Medulla oblongata (tissue), 1 donor: ENCODE measurements around the gene MLH3.

Experiments
- DNase-seq: peaks from one replicate; pipeline ENCODE4 v3.0.0-alpha.2; 2015; ENCODE audit errors: extremely low spot score

MLH3 gene

DNA sequence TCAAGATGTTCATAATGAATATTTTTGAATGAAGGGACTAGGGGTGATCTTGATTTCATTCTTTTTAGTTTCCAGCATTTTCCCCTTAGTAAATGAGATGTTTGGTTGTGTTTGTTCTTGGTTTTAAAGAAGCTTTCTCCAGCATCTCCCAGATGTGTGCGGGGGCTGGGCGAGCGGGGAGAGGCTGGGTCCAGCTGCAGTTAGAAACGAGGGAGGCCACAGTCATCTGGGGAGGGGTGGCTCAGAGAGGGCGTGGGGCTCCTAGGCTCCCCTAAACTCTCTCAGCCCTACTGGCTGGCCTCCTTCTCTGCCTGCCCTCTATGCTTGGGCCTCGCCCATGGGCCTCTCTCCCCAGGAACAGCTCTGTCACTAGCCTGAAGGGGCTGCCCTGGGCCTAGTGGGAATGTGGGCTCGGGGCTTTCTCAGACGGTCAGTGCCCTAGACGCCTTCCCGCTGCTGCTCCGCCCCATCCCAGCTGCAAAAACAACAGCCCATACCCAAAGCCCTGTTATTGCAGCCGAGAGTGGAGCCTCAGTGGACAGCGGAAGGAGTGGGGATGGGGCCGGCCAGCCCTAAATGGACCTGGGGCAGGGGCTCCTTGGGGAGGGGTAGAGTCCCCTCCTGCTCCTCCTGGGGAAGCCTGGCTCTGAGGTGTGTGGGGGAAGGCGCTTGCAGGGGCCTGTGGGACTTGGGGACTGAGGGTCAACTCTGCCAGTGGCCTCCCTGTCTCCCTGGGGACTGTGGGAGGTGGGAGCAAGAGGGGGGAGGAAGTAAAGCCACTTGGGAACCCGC is 66.8 kb downstream of the MLH3 start:
- no peak for DNase-seq

DNA sequence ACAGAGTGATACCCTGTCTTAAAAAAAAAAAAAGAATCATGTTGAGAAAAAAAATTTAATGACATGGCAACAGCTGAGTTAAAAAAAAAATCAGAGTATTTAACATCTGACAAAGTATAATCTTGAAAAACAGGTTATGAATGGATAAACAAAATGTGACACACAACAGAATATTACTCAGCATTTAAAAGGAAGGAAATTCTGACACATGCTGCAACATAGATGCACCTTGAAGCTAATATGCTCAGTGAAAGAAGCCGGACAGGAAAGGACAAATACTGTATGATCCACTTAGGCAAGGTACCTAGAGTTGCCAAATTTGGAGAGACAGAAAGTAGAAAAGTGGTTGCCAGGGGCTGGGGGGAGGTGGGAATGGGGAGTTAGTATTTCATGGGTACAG is 67.9 kb downstream of the MLH3 start:
- DNase-seq = no peak

DNA sequence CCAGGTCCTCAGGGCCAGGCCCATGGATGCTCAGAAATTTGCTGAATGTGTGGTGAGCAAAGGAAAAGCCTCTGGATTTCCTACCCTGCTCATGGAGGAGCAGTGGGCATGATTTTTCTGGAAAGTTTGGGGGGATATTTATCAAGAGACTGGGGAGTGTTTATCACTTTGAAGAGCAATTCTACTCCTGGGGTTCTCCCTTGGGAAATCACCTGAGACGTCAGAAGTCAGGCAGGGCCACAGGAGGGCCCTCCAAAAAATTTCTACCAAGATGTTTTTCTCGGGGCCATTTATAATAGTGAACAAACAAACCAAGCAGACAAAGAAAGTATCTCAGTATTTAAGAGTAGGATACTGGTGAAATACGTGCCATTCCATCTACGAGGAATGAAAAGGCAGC is 68.6 kb downstream of the MLH3 start:
- DNase-seq = no peak

DNA sequence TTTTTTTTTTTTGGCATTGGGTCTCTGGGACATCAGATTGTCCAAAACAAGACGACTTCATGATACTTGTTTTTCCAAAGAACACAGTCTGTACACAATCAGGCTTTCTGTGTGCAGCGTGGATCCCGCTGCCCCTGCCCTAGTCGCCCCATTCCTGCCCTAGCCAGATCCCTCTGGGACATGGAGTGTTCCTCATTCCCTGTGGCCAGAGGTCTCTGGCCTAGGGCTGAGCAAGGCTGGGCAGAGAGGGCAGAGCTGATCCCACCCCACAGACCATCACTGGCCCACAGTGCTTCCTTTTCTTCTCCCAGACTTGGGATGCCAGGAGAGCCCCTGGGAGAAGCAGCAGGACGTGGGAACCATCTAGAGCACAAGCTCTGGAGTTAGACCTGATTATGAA is 69.4 kb downstream of the MLH3 start:
- DNase-seq = no peak

DNA sequence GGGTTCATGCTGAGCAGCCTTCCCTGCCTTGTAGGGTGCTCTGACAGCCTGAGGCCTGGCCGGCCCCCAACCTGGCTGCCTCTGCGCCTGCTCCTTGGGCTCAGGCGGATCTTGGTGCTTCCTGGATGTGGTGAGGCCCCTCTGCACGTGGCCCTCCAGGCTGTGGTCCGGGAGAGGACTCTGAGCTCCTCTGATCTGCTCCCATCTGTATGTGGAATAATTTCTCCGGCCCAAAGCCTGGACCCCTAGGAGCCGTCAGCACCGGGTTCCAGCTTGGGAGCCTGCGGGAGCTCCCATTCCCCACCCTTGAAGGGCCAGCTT is 69.8 kb downstream of the MLH3 start:
- DNase-seq = no peak

DNA sequence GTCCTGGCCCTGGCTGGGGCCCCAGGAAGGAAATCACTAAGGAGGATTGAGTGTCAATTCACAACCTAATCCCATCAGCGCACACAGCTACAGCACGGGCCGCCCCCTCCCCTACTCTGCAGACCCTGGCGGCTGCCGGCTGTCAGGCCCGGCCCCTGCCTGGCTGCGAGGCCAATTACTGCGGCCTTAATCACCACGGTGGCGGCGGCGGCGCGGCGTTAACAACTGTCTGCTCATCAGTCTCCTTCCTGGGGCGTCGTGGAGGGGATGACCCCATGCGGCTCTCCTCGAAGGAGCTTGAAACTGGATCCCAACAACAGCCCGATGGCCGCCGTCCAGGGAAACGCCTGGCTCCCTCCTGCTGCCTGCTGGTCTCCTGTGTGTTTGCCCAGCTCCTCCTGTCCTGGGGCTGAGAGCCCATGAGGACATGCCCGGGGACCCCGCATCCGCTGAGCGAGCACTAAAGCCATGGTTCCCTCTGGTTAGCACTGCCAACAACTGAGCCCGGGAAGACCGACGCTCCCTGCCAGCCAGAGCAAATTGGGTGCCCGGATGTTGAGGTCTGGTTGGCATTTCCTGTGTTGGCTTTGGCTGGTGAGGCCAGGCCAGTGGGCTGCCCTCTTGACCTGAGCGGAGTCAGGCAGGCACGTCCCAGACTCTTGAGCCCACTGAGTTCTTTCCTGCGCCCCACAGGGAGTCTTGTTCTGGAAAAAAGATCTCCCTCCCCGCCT is 70.4 kb downstream of the MLH3 start:
- no peak for DNase-seq

DNA sequence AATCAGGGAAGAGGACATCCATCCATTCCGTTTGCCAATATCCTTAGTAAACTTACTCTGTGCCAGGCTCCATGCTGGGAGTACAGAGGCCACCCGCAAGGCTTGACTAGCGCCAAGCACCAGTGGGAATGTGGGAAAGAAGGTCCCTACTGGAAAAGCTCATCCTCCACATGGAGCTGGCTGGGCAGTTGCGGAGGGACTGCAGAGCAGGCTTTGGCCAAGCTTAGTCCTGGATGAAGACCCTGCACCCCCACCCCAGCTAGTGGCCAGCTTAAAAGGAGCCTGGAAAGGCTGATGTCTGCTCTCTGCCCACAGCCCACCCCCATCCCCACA is 70.9 kb downstream of the MLH3 start:
- no peak for DNase-seq

DNA sequence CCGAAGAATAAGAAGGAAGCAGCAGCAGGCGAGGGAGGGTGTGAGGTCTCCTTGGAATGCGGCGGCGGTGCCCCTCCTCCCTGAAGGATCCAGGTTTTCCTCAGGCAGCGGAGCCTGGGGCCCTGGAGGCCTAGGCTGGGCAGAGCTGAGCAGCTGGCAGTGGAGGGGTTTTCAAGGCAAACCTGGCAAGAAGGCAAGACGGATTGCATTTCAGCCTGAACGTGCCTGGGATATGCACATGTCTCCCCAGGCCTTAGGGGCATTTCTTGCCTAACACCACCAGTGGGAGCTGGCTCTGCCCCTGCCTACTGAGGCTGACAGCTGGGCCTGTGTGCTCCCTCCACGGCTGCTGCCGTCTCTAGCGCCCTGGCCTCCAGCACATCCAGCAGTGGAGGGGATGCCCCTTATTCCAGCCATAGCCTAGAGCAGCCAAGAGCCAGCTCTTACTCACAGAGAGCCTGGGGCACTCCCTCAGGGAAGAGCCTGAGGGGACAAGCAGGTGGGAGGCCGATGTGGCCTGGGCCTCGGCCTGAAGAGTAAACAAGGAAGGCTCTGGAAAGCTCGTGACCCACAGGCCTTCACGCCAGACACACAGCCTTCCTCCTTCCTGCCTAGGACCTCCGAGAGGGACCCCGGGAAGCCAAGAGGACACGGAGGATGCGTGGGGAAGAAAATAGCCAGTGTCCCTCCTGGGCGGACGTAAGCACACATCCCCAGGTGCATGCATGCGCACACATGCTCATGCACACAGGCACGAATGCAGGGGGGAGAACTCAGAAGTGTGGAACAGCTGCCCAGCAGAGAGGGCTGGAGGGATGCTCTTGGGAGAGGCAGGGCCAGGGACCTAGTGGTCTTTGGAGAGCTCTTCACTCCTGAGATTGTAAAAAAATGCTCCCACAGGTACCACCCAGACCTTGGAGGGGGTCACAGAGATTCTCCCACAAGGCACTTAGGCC is 71.5 kb downstream of the MLH3 start:
- no peak for DNase-seq

DNA sequence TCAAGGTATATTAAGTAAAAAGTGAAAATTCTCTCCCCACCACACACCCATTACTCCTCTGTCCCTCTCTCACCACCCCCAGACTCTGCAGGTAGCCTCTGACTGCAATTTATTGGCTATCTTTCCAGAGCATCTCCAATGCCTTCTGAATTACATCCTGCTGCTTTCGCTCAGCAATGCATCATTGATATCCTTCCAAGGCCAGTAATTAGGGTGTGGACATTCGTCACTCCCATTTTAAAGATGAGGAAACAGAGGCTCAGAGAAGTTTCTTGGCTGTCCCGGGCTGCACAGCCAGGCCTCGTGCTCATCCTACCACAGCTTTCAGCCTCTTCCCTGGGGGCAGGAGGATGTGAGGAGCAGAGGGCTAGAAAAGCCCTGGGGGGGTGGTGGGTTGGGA is 72.2 kb downstream of the MLH3 start:
- DNase-seq = no peak

DNA sequence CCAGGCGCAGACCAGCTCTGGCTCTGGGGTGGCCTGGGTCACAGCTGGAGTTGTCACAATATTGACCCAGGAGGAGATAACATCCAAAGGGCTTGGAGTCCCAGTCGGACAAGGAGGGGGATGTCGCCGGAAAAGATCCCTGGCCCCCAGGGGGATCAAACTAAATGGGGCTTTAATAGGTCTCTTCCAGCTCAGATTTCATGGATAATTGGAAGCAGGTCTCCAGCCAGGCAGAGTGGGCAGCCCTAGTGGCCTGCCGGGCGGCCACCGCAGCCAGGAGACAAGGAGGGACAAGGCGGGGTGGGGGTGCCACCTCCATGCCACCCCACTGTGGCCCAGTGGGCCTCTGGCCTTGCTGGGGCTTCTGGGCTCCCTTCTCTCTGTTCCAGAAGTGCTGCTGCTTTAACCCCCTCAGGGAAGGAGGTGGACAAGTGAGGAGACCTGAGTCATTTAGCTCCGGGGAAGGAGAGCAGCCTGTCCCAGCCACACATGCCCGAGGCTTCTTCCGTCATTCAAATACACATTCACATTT is 72.8 kb downstream of the MLH3 start:
- no peak for DNase-seq

DNA sequence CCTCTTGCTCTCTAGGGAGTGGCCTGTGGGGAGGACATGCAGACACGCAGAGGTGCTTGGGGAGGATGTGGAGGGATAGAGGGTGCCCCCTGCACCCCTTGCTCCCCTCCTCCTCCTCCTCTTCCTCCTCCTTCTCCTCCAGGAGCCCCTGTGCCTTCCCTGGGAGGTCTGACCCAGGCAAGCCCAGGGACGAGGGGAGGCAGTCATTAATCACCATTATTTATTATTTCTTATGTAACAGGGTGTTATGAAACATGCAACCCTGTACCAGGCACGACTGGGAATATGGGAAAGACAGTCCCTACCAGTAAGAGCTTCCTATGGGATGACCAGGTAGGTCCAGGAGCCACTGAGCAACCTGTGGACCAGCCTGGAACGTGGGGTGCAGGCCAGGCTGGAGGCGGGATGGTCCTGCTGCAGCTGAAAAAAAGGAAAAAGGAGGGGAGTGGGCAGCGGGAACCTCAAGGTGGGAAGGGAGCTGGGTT is 73.3 kb downstream of the MLH3 start:
- no peak for DNase-seq

DNA sequence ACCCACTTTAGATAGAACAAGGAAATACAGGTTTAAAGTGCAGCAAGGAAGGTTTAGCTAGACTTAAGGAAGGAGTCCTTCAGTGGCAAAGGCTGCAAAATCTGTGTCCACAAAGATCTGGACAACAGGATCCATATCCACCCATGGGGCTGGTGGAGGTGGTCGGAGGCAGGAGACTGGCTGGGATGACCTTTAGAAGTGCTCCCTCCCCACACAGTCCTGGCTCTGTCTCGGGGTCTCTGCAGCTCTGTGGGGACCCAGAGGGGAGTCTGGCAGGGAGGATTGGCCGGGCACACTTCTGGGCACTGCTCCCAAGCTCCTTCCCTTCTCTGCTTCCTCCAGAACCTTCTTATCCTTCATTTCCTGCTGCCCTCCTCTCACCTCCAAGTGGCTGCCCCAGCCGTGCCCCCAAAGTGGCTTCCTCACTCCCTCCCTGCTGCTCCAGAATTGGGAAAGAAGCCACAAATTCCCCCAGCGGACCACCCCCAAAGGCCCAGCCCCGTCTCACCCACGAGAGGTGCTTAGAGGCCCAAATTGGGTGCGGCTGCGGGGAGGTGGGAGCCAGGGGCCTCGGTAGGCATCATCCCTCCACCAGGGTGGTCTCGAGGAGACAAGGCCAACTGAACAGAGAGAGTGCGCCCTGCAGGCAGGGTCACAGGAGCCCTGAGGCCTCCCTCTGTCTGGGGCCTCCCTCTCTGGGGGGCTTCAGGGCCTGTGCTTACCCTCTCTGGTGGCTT is 73.9 kb downstream of the MLH3 start:
- no peak for DNase-seq

DNA sequence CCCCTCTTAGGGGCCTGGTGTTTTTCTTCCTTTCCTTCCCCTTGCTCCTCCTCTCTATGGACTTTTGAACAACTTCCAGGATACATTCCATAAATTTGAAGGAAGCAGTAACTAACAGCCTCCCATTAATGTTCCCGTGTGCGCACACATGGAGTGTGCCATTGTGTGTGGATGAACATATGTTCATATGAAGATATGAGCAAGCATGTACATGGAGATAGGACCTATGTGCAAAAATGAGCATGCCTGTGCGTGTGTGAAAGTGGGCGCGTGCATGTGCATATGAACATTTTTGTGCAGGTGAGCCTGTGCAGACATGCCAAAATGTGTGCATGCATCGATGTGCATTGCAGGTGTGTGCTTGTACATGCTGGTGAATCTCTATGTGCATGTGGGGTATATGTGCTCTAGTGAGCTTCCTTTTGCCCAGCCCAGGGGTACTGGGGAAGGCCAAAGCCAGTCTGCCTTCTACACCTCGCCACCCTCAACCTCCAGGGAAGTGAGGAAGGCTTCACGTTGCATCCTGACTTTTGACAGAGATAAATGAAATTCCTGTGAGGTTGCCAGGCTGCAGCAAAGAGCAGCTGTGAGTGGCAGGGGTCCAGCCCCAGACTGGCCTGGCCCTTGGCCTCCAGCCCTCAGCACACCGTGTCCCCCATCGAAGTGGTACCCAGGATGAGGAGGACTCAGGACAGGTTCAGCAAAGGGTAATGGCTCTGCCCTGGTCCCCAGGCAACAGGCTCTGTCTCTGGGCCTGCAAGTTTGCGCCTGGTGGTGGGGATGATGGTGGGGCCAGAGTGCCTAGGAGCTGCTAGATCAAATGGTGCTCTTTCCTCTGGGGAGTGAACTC is 74.8 kb downstream of the MLH3 start:
- no peak for DNase-seq

DNA sequence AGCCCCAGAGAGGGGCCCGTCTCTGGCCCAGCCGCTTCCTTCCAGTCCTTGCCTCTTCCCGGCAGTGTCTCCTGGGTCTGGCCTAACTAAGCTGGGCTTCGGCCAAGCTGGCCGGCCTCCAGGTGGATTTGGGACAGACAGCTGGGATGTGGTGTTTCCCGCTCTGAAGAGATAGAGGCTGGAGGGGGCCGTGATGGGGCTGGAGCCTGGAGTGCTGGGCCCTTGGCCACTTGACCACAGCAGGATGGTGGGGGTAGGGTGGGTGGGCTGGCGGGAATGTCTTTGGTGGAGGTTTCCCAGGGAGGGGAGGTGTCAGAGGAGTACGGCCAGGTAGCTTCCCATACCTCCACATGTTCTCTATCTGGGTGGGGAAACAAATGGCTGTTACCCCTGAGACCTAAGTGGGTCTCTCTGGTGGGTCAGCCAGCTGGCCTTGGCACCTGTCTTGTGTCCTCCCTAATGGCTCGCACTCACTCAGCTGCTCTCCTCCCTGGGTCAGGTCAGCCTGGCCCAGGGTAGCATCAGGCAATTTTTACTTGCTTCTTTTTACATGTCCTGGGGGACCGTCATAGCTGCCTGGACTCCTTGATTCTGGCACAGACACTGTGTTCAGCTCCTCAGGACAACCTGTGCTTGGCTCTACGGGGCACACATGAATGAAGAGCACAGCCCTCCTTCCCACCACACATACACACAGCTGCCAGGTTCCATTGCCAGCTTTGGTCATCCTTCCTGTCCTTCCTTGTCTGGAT is 76.0 kb downstream of the MLH3 start:
- DNase-seq = no peak

DNA sequence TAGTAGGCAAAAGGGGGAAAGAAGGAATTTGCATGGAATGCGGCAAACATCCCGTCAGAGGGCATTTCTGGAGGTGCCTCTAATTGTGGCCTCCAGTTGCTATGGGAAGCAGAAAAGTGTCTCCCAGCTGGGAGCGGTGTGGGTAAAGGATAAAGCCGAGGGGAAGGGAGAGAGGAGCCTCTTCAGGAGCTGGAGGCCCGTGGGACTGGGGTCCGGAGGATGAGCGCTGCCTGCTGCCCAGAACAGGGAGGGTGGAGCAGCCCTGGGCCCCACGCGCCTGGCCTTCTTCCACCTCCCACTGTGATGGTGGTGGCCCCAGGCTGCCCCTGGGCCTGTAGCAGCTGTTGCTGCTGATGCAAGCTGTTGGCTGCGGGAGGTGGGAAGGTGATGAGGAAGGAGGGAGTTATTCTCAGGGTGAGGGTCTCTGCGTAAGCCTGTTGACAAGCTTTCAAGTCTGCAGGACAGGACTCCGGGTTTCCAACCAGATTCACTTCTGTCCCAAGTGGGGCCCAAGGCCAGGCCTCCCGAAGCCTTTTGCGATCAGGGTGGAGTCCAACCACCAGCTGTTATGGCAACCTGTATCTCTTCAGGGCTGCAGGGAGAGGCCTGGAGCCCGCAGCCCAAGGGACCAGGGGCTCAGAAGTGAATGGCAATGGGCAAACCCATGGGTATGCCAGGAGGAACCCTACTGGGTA is 76.8 kb downstream of the MLH3 start:
- DNase-seq = no peak

DNA sequence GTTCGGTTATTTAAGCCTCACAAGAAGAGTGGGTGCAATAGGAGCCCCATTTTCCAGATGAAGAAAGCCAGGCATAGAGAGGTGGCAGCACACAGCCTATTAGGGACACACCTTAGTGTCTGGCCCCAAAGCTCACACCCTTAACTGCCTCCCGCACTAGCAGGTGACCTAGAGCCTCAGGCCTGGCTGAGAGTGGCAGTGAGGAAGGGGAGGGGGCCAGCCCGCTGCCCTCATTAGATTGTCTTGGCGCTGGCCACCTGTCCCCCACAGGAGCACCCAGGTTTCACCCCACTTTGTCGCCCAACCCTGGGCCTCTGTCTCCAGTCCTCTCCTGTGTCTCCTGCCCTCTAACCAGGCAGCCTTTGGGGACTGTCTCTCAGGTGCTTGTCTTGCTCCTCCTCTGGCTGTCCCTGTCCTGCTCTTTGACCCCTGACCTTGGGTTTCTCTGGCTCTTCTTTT is 77.3 kb downstream of the MLH3 start:
- no peak for DNase-seq

DNA sequence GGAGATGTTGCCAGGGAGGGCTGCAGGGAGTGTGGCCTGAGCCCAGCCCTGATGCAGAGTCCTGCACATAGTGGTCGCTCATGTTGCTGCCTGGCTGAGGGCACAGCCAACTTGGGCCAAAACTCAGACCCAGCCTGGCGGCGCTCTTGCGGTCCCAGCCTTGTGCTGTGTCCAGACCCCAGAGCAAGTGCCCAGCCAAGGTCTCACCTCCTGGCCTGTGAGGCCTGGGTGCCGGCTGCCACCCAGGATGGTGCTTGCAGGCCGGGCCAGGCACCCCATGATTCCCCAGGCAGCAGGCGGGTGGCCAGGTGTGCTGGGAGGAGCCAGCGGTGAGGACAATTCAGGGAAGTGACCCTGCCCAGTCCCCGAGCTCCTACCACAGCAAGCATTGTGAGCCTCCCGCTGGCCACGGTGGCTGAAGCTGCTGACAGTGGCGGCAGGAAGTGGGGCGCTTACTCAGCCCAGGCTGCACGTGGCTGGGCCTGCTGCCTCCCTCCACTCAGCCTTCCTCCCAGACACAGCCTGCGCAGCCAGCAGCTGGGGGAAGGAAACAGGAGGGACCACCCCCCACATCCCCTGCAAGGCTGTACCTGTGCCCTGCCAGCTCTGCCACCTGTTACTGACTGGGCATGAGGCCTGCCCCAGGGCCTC is 78.1 kb downstream of the MLH3 start:
- no peak for DNase-seq

DNA sequence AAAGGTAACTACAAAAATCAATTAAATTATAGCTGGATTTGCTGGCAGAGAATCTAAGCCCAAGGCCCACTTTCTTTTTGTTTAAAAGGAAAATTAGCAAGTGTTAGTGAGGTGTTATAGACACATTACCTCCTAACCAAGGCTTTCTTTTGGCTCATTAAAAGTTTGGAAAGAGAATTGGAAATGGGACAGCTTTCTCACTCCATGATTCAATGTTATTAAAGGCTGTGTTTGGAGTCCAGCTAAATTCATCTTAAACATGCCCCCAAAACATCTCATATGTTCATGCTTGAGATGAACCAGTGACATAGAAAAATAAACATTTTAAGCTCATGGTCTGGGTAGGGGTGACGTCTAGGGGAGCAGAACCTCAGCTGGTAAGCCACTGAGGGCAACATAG is 82.5 kb downstream of the MLH3 start:
- DNase-seq = no peak
